GM18861 (cell line): ENCODE measurements around the gene TIMM23.

Experiments used
- ATAC-seq: cut with Tn5 transposase; IDR thresholded peaks from one replicate; pipeline ENCODE4 v1.9.1; 2021; ENCODE audit not compliant: unreplicated experiment

The TIMM23 gene

DNA sequence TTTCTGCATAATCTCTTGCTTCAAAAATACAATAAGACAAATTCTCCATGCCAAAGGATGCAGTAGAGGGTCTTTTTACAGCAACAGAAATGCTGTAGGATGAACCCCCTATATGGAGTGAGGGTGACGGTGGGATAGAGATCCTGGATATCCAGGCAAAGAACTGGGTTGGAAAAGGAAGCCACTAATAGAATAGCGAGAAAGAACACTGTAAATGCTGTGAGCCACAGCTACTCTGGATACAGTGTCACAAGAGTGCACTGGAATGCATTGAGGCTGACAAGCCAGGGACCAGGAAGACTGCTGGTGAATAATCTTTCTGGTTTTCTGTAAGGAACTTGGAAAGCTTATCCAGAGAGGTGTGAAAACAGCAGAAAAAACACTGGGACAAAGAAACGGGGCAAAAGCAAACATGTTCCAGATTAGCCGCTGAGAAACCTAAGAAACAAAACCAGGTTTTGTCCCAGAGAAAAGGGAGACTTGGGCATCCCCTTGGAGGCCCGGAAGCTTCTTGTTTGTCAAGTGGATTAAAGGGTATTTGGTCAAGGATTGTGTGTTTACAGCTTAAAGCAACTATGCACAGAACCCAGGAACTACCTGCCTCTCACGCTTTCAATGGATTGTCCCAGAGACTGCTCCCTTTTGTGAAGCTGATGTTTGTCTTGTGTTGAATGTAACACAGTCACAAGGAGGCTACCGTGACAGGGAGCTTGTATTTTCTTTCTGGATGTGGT, 79.9 kb downstream of the TIMM23 start:
- ATAC-seq, result no peak

DNA sequence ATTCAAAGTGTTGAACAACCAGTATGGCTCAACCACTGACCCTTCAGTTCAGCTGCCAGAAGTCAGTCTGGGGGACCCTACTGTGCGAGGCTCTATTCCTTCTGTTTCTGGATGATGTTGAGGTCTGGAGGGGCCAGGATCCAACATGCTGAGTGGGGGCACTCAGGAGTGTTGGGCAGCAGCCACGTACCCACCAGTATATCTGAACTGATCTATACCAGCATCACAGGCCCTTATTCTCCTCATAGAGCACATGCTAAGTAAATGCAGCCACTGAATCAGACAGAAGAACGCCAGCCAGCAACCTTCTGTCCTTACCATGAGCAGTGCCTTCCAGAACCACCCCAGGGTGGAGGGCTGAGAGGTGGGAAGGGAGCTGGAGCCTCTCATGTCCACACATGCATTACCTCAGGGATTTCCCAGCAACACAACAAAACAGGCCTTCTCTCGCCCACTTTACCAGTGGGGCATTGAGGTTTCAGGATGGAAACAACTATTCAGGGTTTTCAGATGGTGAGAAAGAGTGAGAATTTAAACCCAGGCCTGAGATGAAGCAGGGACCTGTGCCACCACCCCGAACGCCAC, 80.6 kb downstream of the TIMM23 start:
- ATAC-seq, result no peak
